ENCODE data around the gene ARL6IP1. TPM values are rescaled to one million over a fixed set of nuclear protein-coding genes. Genes with fewer than 3 reads are reported as not detected.

Gene ARL6IP1
- total RNA-seq, 4 donors from 2014 or later: 274 to 393 (median 335) TPM

GRCh38 chr16:18799500-18799899, 1.8 kb downstream of the ARL6IP1 start:
- no peak for TF ChIP-seq CTCF (IDR thresholded peaks at IDR 0.05; ENCODE audit: low read depth)

GRCh38 chr16:18797746-18798145, 3.6 kb downstream of the ARL6IP1 start:
- TF ChIP-seq CTCF (IDR thresholded peaks at IDR 0.05; ENCODE audit: low read depth): no peak

- no peak for TF ChIP-seq CTCF (IDR thresholded peaks at IDR 0.05; ENCODE audit: low read depth)
Measured at GRCh38 chr16:18796377-18796776, 5.0 kb downstream of the ARL6IP1 start.

GRCh38 chr16:18792836-18793433, 8.4 kb downstream of the ARL6IP1 start:
- no peak for TF ChIP-seq CTCF (IDR thresholded peaks at IDR 0.05; ENCODE audit: low read depth)

GRCh38 chr16:18789850-18790706, 11.3 kb downstream of the ARL6IP1 start, which contains the start of gene RPS15A:
Gene RPS15A (minus strand): TSS chr16:18790334. CDS start chr16:18789113, 1,221 bp downstream.
- no peak for TF ChIP-seq CTCF (IDR thresholded peaks at IDR 0.05; ENCODE audit: low read depth)

- no peak for TF ChIP-seq CTCF (IDR thresholded peaks at IDR 0.05; ENCODE audit: low read depth)
Measured at GRCh38 chr16:18789515-18789849, 11.9 kb downstream of the ARL6IP1 start.

GRCh38 chr16:18788828-18789514, 12.4 kb downstream of the ARL6IP1 start:
- no peak for TF ChIP-seq CTCF (IDR thresholded peaks at IDR 0.05; ENCODE audit: low read depth)
